Measurements from ENCODE around the gene TMEM231. TPM values are rescaled to one million over a fixed set of nuclear protein-coding genes. Genes with fewer than 3 reads are reported as not detected.

Gene TMEM231
- total and polyA plus RNA-seq, 9 of the 15 experiments (the other 6 are each of a cell fraction or from before 2014, with no cell fraction given), result 1.6 to 27.6 (median 9.1) TPM

GRCh38 chr16:75527825-75528299, 28.2 kb downstream of the TMEM231 start:
- Histone ChIP-seq H3K36me3 (ENCODE audit: control insufficient read depth, insufficient read depth, low read length) (no peaks in the 10 kb centered on the region), H3K9ac (ENCODE audit: insufficient read depth in 1 of 2, low read depth in 2 of 2, low read length in 2 of 2) (no peak overlapping the region), H3K9me1 (ENCODE audit: control insufficient read depth, insufficient read depth, low read length) (no peaks in the 10 kb centered on the region), H3K4me1 (replicated peaks in 1 of 2; ENCODE audit: control insufficient read depth in 2 of 2, insufficient read depth in 2 of 2, low read length in 2 of 2) (peaks cover 0 to 13% of the 10 kb centered on the region in 2 experiments; a peak in 1 of 5 replicates), H3K79me2 (ENCODE audit: control insufficient read depth, insufficient read depth, low read length) (no peaks in the 10 kb centered on the region), H3K4me2 (ENCODE audit: insufficient read depth, low read length) (no peak overlapping the region), H3K27ac (ENCODE audit: extremely low read depth, low read depth, low read length) (no peak overlapping the region), H2AFZ (ENCODE audit: low read depth, low read length) (no peak overlapping the region), H4K20me1 (replicated peaks; ENCODE audit: control insufficient read depth, insufficient read depth, low read length) (peaks cover 4% of the 10 kb centered on the region; the same call in 1 of the 2 replicates), H3K27me3 (ENCODE audit: control insufficient read depth in 2 of 2, insufficient read depth in 2 of 2, low read length in 2 of 2) (peaks cover 35 to 59% of the 10 kb centered on the region in 2 experiments), H3K4me3 (no peak overlapping the region), H3K9me3 (replicated peaks; ENCODE audit: control insufficient read depth, insufficient read depth, low read depth, low read length) (no peaks in the 10 kb centered on the region)
- no TSS peak for BruUV-seq (replicated peaks)
- TF ChIP-seq HMBOX1 (IDR thresholded peaks at IDR 0.05), result 0 out of 2 replicates have a peak, but pooled peaks have one; percentile 17
- TF ChIP-seq ARNT (IDR thresholded peaks at IDR 0.05), result no peak
- TF ChIP-seq TEAD2 (tag; IDR thresholded peaks at IDR 0.05), result no peak
- no peak for TF ChIP-seq MAX (CRISPR knock-in tag; IDR thresholded peaks at IDR 0.05)
- peak; percentile 73 for TF ChIP-seq SPI1 (IDR thresholded peaks at IDR 0.05; ENCODE audit: borderline replicate concordance, low read depth, low read length)
- no peak for DNase-seq (ENCODE audit: extremely low read depth in 1 of 4, low spot score in 3 of 4)
- no peak for FAIRE-seq
- ChIA-PET POLR2A (interaction anchor here (0.7 kb wide), 1 partner anchor 277 kb away, joined by 3 read pairs; no protein-coding TSS in a partner anchor), CTCF (ENCODE audit: low intra/inter-chr PET ratio) (interaction anchor here (1.4 kb wide), 1 partner anchor 11 kb away, joined by 5 read pairs; no protein-coding TSS in a partner anchor)
- no peak for ATAC-seq
- intact Hi-C loops (cut with micrococcal nuclease), result no loop called here
- in situ Hi-C loops (cut with MboI), result no loop called here
- WGBS (ENCODE audit: insufficient coverage, low coverage, missing lambda C conversion rate), result 7% methylated on average over 5 of the region's 5 CpGs
